Panc1 (cell line): Measurements from ENCODE around the gene PCCA. TPM values are rescaled to one million over a fixed set of nuclear protein-coding genes. Genes with fewer than 3 reads are reported as not detected.
A peak's percentile ranks its signal among the peaks of the same experiment; 100 is the strongest.

Experiments
- ATAC-seq: fragments of 200-7000 bp; cut with Tn5 transposase; 2 replicates; pipeline ENCODE4 v1.9.1; 2020; ENCODE audit warnings: mild to moderate bottlenecking, moderate library complexity
- BruUV-seq: library from RNA; stranded (reverse); fragments of 400-500 nt; replicated peaks from 2 replicates; lab custom pipeline; 2021; lab: Mats Ljungman, UMichigan
- CTCF ChIA-PET: fragments of 300-600 bp; sonication (Branson Sonifier 250); formaldehyde crosslinking; loops from one replicate; lab custom pipeline; 2022; ENCODE audit warnings: antibody characterized with exemption; lab: Charles Lee
- POLR2A ChIA-PET: fragments of 300-600 bp; sonication (Branson Sonifier 250); formaldehyde crosslinking; loops from one replicate; lab custom pipeline; 2022; ENCODE audit warnings: antibody characterized with exemption; lab: Charles Lee
- DNase-seq: peaks from one replicate; pipeline ENCODE4 v3.0.0-alpha.2; 2010; ENCODE audit warnings: low read depth, low spot score
- H3K27ac ChIP-seq: 2 replicates; pipeline ENCODE4 v1.5.1; 2011; ENCODE audit warnings: mild to moderate bottlenecking, low read length, inconsistent platforms
- H3K27me3 ChIP-seq: fragments of 200-500 bp; sonication (Bioruptor generic); 2 replicates; pipeline ENCODE4 v1.6.0; 2014; ENCODE audit warnings: low read length, inconsistent platforms; ENCODE audit not compliant: control insufficient read depth, insufficient read depth
- H3K36me3 ChIP-seq: fragments of 200-500 bp; sonication (Bioruptor generic); 2 replicates; pipeline ENCODE4 v1.5.1; 2014; ENCODE audit warnings: inconsistent platforms, mild to moderate bottlenecking, low read length, moderate library complexity; ENCODE audit not compliant: control insufficient read depth, insufficient read depth
- H3K4me1 ChIP-seq: 2 replicates; pipeline ENCODE4 v1.5.1; 2011; ENCODE audit warnings: inconsistent platforms, mild to moderate bottlenecking, low read length, moderate library complexity; ENCODE audit not compliant: control insufficient read depth, insufficient read depth
- H3K4me3 ChIP-seq, 2 experiments: 2 replicates each; pipeline ENCODE4 v1.5.1; 2011 to 2012; ENCODE audit warnings: low read depth in 2 of 2, low read length in 2 of 2, mild to moderate bottlenecking in 2 of 2, inconsistent platforms in 1 of 2, moderate library complexity in 1 of 2
- H3K9me3 ChIP-seq: fragments of 200-500 bp; sonication (Bioruptor generic); 2 replicates; pipeline ENCODE4 v1.5.1; 2014; ENCODE audit warnings: low read depth, mild to moderate bottlenecking, inconsistent platforms, low read length, moderate library complexity; ENCODE audit not compliant: control insufficient read depth, insufficient read depth
- CTCF ChIP-seq: fragments of 450-650 bp; IDR thresholded peaks from 2 replicates; pipeline ENCODE4 v1.5.1; 2017; ENCODE audit warnings: mild to moderate bottlenecking
- POLR2AphosphoS5 ChIP-seq: IDR thresholded peaks from 2 replicates; pipeline ENCODE4 v1.6.1; 2012; ENCODE audit warnings: mild to moderate bottlenecking, low read depth, low read length, moderate library complexity
- REST ChIP-seq, 2 experiments: IDR thresholded peaks; 2 replicates each; pipeline ENCODE4 v1.6.1; 2011 to 2012; ENCODE audit warnings: low read depth in 2 of 2, control low read depth in 1 of 2, low read length in 1 of 2, mild to moderate bottlenecking in 1 of 2, moderate library complexity in 1 of 2; ENCODE audit not compliant: insufficient read depth in 1 of 2
- SIN3A ChIP-seq: IDR thresholded peaks from 2 replicates; pipeline ENCODE4 v1.6.1; 2012; ENCODE audit warnings: low read depth, mild to moderate bottlenecking, low read length, moderate library complexity, borderline replicate concordance; ENCODE audit not compliant: insufficient read depth
- TCF7L2 ChIP-seq: IDR thresholded peaks from 2 replicates; pipeline ENCODE4 v1.6.1; 2011; ENCODE audit warnings: mild to moderate bottlenecking, low read depth, low read length, inconsistent platforms
- in situ Hi-C: cut with HindIII; loops from 2 replicates; pipeline ENCODE4 v1.10.0; 2016; ENCODE audit warnings: low sequenced_read_pairs, low pct_unique_long_range_greater_than_20kb
- intact Hi-C: fragments of 100-400 bp; cut with micrococcal nuclease; formaldehyde crosslinking; loops from one replicate; pipeline ENCODE4 v1.10.0; 2022; ENCODE audit not compliant: unreplicated experiment
- total RNA-seq: library from RNA; stranded (reverse); gene quantifications from one replicate; pipeline ENCODE4 v1.2.1, GENCODE V29; 2021; ENCODE audit not compliant: unreplicated experiment

Gene PCCA
- total RNA-seq, 1 experiment from 2014 or later, result 14.7 TPM

- Histone ChIP-seq H3K27ac (no peak overlapping the region), H3K36me3 (no peaks in the 10 kb centered on the region), H3K9me3 (no peaks in the 10 kb centered on the region), H3K4me1 (no peaks in the 10 kb centered on the region), H3K27me3 (no peaks in the 10 kb centered on the region), H3K4me3 (no peak overlapping the region)
- ATAC-seq (no peak), DNase-seq (no peak)
- intact Hi-C loops (no loop called here), in situ Hi-C loops (no loop called here)
- CTCF ChIA-PET, result no interaction called here
- no TSS peak for BruUV-seq
- POLR2A ChIA-PET, result no interaction called here
- TF ChIP-seq CTCF (no peak), REST (IDR thresholded peaks at IDR 0.05; ENCODE audit: insufficient read depth in 1 of 2, low read depth in 2 of 2, low read length in 1 of 2) (no peak), POLR2AphosphoS5 (no peak), TCF7L2 (no peak), SIN3A (no peak)
These were observed 201.4 kb downstream of the PCCA start for GRCh38 chr13:100290165-100290801.

GRCh38 chr13:100291624-100292023, 202.7 kb downstream of the PCCA start:
- no TSS peak for BruUV-seq
- H3K9me3 ChIP-seq, result no peaks in the 10 kb centered on the region
- ChIA-PET CTCF (no interaction called here), POLR2A (no interaction called here)
- H3K4me3 ChIP-seq, result no peak overlapping the region
- intact Hi-C loops, result no loop called here
- H3K27me3 ChIP-seq, result no peaks in the 10 kb centered on the region
- in situ Hi-C loops, result no loop called here
- H3K4me1 ChIP-seq, result no peaks in the 10 kb centered on the region
- H3K27ac ChIP-seq, result peak overlapping the region; percentile 8; the same call in 1 of the 2 replicates
- no peaks in the 10 kb centered on the region for H3K36me3 ChIP-seq
- DNase-seq, result no peak
- TF ChIP-seq CTCF, result no peak
- TF ChIP-seq TCF7L2, result no peak
- no peak for TF ChIP-seq SIN3A
- no peak for TF ChIP-seq REST (IDR thresholded peaks at IDR 0.05; ENCODE audit: insufficient read depth in 1 of 2, low read depth in 2 of 2, low read length in 1 of 2)
- no peak for TF ChIP-seq POLR2AphosphoS5
- ATAC-seq, result no peak
